G401.6 (cell line): ENCODE results near the gene DNER.
"Not testable (repeated sequence)": the region's sequence is repeated elsewhere in the genome, so short reads cannot be mapped to it uniquely, and the experiment has no call there.

Experiments
- FAIRE-seq: peaks from 2 replicates; lab custom pipeline; 2012; peaks lifted over from hg19 to GRCh38; lab: Jason Lieb, UNC

Gene DNER

GRCh38 chr2:229380101-229380625 is 334.2 kb downstream of the DNER start:
- no peak for FAIRE-seq

DNA sequence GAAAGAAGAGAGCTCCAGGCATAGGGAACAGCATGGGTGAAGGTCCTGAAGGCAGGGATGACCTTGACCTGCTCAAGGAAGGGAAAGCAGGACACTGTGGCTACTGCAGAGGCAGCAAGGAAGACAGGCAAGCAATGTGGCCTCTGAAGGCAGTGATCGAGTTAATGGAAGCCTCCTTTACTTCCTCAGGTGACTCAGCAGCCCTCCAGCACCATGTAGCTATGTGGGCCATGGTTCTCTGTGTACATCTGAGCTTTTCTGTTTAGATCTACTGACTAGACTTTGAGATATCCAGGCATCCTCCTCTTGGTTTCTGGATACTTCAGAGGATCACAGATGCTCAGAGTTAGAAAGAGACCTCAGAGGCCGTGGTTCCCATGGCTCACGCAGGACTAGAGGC is 336.0 kb downstream of the DNER start:
- FAIRE-seq: no peak

GRCh38 chr2:229376866-229377265 is 337.5 kb downstream of the DNER start:
- no peak for FAIRE-seq

DNA sequence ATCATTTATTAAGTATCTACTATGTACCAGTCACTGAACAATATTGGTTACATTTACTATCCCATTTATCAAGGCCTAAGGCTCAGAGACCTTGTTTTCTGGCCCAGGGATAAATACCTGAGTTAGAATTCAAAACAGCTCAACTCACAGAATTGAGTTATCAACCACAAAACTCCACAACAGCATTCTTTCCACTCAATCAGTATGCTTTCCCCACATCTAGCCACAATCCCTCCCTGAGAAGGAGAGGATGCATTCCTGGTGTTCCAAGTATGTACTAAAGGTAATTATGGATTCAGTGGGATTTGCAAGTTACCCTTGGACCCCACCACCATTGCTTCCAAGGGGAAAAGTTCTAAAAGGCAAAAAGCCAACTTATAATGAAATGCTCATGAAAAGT is 339.1 kb downstream of the DNER start:
- FAIRE-seq: no peak

DNA sequence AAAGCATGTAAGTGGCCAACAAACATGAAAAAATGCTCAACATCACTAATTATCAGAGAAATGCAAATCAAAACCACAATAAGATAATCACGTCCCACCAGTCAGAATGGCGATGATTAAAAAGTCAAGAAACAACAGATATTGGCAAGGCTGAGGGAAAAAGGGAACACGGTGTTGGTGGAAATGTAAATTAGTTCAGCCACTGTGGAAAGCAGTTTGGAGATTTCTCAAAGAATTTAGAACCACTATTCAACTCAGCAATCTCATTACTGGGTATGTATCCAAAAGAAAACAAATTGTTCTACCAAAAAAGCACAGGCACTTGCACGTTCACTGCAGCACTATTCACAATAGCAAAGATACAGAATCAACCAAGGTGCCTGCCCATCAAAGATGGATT is 341.0 kb downstream of the DNER start:
- FAIRE-seq: not testable (repeated sequence)

DNA sequence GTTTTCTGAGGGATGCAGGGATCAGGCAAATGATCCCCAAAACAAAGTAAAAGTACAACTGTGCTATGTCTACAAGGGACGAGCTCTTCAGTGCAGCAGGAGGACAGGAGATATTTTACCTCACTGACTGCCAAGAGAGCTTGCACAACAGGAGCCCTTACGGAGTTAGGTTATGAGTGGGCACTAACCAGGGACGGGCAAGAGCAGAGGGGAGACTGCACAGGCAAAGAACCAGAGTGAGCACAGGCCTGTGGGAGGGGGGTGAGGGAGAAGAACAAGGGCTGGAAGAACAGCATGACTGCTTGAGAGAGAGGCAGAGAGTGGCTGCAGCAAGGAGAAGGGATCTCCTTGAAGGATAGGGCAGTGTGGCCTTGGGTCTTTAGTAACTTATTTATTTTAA is 342.1 kb downstream of the DNER start:
- no peak for FAIRE-seq

GRCh38 chr2:229371086-229371485 is 343.3 kb downstream of the DNER start:
- no peak for FAIRE-seq

GRCh38 chr2:229370509-229370908 is 343.8 kb downstream of the DNER start:
- no peak for FAIRE-seq

- no peak for FAIRE-seq
These were observed 351.1 kb downstream of the DNER start for GRCh38 chr2:229363185-229363814.

- no peak for FAIRE-seq
These were observed 363.5 kb downstream of the DNER start for GRCh38 chr2:229350883-229351282.

DNA sequence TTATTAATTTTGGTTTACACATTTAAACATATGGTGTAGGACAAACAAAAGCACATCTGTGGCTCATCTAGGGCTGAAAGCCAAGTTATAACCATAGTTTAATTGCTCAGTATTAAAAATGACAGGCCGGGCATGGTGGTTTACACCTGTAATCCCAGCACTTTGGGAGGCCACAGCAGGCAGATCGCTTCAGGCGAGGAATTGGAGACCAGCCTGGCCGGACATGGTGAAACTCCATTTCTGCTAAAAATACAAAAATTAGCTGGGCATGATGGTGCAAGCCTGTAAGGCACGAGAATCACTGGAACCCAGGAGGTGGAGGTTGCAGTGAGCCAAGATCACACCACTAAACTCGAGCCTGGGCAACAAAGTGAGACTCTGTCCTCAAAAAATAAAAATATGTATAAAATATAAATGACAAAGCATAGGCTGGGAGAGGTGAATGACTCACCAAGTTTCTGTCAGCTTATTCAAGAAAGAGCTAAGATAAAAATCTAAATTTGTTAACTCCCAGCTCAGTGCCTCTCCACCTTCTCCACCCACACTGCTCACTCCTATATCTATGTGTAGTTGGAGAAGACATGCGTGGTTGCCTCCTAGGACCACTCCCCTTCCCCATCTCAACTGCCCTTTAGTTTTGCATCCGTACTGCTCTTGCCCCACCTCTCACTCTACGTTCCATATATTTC is 364.1 kb downstream of the DNER start:
- no peak for FAIRE-seq

DNA sequence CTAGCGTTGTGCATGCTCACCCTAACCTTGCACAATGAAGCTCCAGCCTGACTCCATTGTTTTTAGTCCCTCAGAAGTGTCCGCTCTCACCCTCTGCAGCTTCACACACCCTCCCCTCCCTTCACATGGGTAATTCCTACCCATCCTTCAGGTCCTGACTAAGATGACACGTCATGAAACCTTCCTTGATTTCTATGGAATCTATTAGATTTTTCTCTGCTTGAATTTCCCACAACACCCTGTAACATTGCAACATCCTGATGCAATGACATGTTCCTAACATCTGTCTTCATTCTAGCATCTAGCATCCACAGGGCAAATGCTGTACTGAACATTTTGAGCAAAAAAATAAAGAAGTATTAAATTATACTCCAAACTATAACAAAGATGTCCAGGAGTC is 366.2 kb downstream of the DNER start:
- no peak for FAIRE-seq

GRCh38 chr2:229346816-229347540 is 367.4 kb downstream of the DNER start:
- FAIRE-seq: no peak

DNA sequence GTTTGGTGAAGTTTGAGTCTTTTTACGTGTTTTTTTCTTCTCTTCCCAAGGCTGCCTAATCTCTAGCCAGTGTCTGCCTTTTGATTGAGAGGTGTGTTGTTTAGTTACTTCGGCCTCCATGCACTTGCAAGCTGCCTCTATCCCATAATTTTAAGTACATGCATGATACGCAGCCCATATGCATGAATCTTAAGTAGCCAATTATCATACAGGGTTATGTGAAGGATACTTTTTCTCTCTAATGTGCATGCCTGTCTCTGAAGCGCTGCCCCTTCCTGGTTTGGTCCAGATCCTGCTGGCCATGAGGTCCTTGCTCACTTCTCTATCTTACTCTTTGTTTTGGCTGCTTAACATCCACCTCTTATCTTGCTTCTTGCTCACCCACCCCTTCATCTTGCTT is 369.4 kb downstream of the DNER start:
- no peak for FAIRE-seq

DNA sequence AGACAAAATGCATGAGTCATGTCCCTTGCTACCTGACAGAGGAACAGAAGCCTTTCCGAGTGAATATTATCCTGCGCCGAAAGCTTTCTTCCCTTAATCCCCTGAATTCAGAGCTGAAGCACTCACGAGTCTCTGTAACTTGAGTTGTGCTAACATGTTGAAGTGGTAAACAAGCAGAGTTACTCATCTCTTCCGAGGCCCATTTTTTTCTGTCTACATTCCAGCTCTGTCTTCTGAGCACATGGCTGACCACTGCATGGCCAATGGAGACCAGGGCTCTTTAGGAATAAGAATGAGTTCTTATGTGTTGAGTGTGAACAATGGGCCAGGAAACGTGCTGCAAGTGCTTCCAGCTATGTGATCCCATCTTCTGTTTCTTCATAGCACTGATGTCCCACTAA is 370.2 kb downstream of the DNER start:
- FAIRE-seq: no peak

GRCh38 chr2:229343661-229344060 is 370.7 kb downstream of the DNER start:
- FAIRE-seq: no peak

- no peak for FAIRE-seq
These were observed 372.0 kb downstream of the DNER start for GRCh38 chr2:229342376-229342775.

DNA sequence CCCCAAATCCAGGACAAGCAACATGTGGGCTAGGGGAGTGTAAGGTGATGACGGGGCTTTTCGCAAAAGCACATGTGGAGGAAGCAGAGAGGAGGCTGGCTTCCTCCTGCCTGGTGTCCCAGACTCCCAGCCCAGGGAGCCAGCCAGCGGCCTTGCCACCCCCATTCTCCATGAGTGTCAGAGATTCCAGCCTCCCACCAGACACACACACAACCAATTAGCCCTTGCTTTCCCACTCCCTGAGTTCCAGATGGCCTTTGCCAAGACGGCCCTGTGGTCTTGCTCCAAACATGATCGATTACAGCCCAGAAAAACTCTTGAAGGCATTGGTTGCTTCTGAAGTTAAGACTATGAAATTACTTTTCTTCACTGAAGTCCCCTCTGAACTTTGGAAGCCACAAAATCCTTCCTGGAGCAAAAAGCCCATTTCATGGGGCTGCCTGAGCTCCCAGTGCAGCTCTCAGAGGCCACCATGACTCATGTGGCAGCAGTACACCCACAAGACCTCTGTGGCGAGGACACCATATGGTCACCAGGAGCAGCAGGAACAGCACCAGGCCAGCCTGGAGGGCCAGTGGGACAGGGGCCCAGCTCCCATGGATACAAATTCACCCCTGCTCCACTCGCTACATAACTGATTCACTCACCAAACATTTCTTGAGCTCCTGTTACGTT is 374.1 kb downstream of the DNER start:
- no peak for FAIRE-seq

GRCh38 chr2:229339618-229340017 is 374.7 kb downstream of the DNER start:
- FAIRE-seq: no peak

DNA sequence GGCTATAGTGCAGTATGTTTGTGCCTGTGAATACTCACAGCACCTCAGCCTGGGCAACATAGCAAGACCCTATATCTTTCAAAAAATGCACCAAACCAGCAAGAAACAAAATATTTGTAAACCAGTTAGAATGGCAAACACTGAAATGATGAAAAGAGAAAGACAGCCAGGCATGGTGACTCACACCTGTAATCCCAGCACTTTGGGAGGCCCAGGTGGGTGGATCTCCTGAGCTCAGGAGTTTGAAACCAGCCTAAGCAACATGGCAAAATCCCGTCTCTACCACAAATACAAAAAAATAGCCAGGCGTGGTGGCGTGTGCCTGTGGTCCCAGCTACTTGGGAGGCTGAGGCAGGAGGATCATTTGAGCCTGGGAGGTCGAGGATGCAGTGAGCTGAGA is 375.2 kb downstream of the DNER start:
- not testable (repeated sequence) for FAIRE-seq

DNA sequence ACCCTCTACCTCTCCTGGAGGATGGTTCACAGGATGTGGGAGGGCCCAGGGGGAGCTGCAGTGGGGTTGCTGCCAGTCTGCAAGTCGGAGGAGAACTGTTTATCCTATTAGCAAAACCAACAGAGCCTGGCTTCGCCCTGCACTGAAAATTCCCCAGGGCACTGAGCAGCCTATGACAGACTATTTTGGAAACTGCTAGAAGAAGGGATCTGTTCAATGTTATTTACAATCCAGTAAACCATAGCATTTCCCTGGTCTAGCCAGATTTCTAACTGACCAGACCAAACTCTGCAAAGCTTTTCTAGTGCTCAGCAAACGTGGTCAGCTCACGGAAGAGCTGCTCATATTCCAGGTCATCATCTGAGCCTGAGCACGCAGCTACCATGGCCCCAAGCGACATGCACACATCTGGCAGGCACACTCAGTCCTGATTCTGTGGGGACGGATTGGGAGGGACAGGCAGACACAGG is 378.4 kb downstream of the DNER start:
- no peak for FAIRE-seq

DNA sequence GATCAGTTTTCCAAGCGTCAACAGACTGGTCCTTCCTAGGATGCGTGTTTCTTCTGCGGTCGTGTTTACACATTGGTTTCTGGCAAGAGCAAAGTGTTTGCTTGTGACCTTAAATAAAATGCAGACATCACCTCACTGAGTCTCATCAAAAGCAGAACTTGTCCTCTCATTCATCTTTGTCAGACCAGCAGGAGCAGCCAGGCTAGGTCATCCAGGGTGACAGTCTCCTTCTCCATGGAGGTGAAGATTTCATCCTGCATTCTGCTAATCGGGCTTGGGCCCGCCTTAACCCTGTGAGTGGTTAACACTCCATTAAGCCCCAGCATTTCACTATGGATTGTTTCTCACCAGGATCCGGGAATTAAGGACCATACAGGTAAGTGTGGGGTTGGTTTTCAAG is 379.0 kb downstream of the DNER start:
- no peak for FAIRE-seq

DNA sequence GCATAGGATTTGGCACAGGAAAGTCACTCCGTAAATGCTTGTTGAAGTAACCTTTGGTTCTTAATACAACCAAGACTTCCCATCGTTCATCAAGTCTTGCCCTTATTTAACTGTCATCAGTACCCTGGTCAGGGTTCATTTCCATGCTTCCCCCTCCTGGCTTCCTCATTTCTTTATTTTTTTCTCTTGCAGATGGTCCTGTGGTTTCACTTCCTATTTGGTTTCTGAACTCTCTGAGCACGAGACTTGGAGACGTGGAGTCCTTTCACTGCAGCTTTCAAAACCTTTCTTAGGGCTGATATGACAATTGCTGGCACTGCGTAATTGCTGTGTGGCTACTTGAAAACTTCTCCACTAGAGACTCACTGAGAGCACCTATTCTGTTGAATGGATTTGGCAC is 383.4 kb downstream of the DNER start:
- no peak for FAIRE-seq
